Left lobe of liver (tissue), 2 donors: ENCODE data around the gene ZNF593. TPM values are rescaled to one million over a fixed set of nuclear protein-coding genes. Genes with fewer than 3 reads are reported as not detected.

Experiments used
- ATAC-seq: fragments of 200-7000 bp; cut with Tn5 transposase; one replicate; pipeline ENCODE4 v1.9.1; 2020; ENCODE audit warnings: mild to moderate bottlenecking, moderate library complexity
- DNase-seq: peaks from one replicate; pipeline ENCODE4 v3.0.0-alpha.2; 2020; ENCODE audit warnings: low spot score
- total RNA-seq: library from RNA; stranded (reverse); gene quantifications from one replicate; pipeline ENCODE4 v1.2.1, GENCODE V29; 2021
- donor health status: DM: no; HTN: no; CAD: no; lungs with moderate emphysema.
- donor health status: DM: no; HTN: yes; CAD: no.

The ZNF593 gene
- total RNA-seq, 1 donor from 2014 or later = 23.7 TPM

GRCh38 chr1:26145960-26146294 lies 23.8 kb upstream of the ZNF593 start:
- no peak for DNase-seq
- ATAC-seq = no peak

- ATAC-seq (no peak), DNase-seq (peak; percentile 7)
Measured at GRCh38 chr1:26148887-26149286, 20.8 kb upstream of the ZNF593 start.

GRCh38 chr1:26153966-26154532 lies 15.7 kb upstream of the ZNF593 start:
- ATAC-seq (no peak), DNase-seq (no peak)

- no peak for ATAC-seq
- DNase-seq = no peak
Measured at GRCh38 chr1:26154750-26155149, 15.0 kb upstream of the ZNF593 start.

- DNase-seq (no peak), ATAC-seq (no peak)
Measured at GRCh38 chr1:26155370-26156284, 14.1 kb upstream of the ZNF593 start.

- ATAC-seq (peak; percentile 8), DNase-seq (no peak)
Measured at GRCh38 chr1:26156285-26157038, 13.2 kb upstream of the ZNF593 start.

GRCh38 chr1:26158271-26158907 lies 11.3 kb upstream of the ZNF593 start:
- DNase-seq (no peak), ATAC-seq (no peak)

- DNase-seq (no peak), ATAC-seq (no peak)
Measured at GRCh38 chr1:26158908-26159742, 10.6 kb upstream of the ZNF593 start, which contains the start of gene FAM110D. Gene FAM110D, plus strand, starts transcription at chr1:26159079. Its CDS starts 2,213 bp downstream, at chr1:26161292.

GRCh38 chr1:26159743-26160039 lies 10.0 kb upstream of the ZNF593 start:
- ATAC-seq (no peak), DNase-seq (no peak)

- ATAC-seq (no peak), DNase-seq (no peak)
Measured at GRCh38 chr1:26160527-26161414, 8.9 kb upstream of the ZNF593 start.

GRCh38 chr1:26161415-26162219 lies 8.1 kb upstream of the ZNF593 start:
- DNase-seq (peak; percentile 61), ATAC-seq (peak; percentile 79)

- DNase-seq (no peak), ATAC-seq (no peak)
Measured at GRCh38 chr1:26162220-26162709, 7.4 kb upstream of the ZNF593 start.

- no peak for DNase-seq
- no peak for ATAC-seq
Measured at GRCh38 chr1:26163684-26164035, 6.0 kb upstream of the ZNF593 start.

- DNase-seq (no peak), ATAC-seq (peak; percentile 72)
Measured at GRCh38 chr1:26164036-26164860, 5.5 kb upstream of the ZNF593 start.

GRCh38 chr1:26164861-26165842 lies 4.6 kb upstream of the ZNF593 start:
- DNase-seq (no peak), ATAC-seq (no peak)

- DNase-seq = no peak
- no peak for ATAC-seq
Measured at GRCh38 chr1:26166719-26167281, 2.9 kb upstream of the ZNF593 start.
